Neuronal stem cell (in vitro differentiated cells): ENCODE data around the gene MED27.
A peak's percentile ranks its signal among the peaks of the same experiment; 100 is the strongest.

Experiments
- DNase-seq: peaks from one replicate; pipeline ENCODE4 v3.0.0-alpha.2; 2013; ENCODE audit warnings: low spot score
- H2AFZ ChIP-seq: one replicate; pipeline ENCODE4 v1.6.1; 2013; ENCODE audit warnings: mild to moderate bottlenecking, low read length, inconsistent platforms
- H2AK5ac ChIP-seq: 2 replicates; pipeline ENCODE4 v1.6.1; 2013; ENCODE audit warnings: low read depth, mild to moderate bottlenecking, inconsistent platforms, low read length, moderate library complexity, mixed read lengths
- H2BK120ac ChIP-seq: 2 replicates; pipeline ENCODE4 v1.6.1; 2013; ENCODE audit warnings: low read depth, mild to moderate bottlenecking, inconsistent platforms, low read length, moderate library complexity, mixed read lengths
- H2BK12ac ChIP-seq: one replicate; pipeline ENCODE4 v1.6.1; 2013; ENCODE audit warnings: low read length, inconsistent platforms
- H2BK15ac ChIP-seq: 2 replicates; pipeline ENCODE4 v1.6.1; 2013; ENCODE audit warnings: mild to moderate bottlenecking, low read length, inconsistent platforms, mixed read lengths
- H2BK5ac ChIP-seq: one replicate; pipeline ENCODE4 v1.6.1; 2013; ENCODE audit warnings: inconsistent platforms, mild to moderate bottlenecking, low read length, moderate library complexity
- H3K14ac ChIP-seq: one replicate; pipeline ENCODE4 v1.6.1; 2013; ENCODE audit warnings: low read length, inconsistent platforms
- H3K18ac ChIP-seq: 2 replicates; pipeline ENCODE4 v1.6.1; 2013; ENCODE audit warnings: low read length, inconsistent platforms
- H3K23ac ChIP-seq: 2 replicates; pipeline ENCODE4 v1.6.1; 2013; ENCODE audit warnings: low read depth, mild to moderate bottlenecking, mixed read lengths, low read length, inconsistent platforms; ENCODE audit not compliant: poor library complexity
- H3K27ac ChIP-seq: replicated peaks from 3 replicates; pipeline ENCODE4 v1.5.1; 2013; ENCODE audit warnings: low read length, inconsistent platforms
- H3K27me3 ChIP-seq, 3 experiments: 2 replicates each; pipeline ENCODE4 v1.6.1; 2013; ENCODE audit warnings: low read length in 3 of 3, mild to moderate bottlenecking in 2 of 3, inconsistent platforms in 1 of 3, low read depth in 1 of 3, mixed read lengths in 1 of 3, moderate library complexity in 1 of 3; ENCODE audit not compliant: control insufficient read depth in 3 of 3, insufficient read depth in 3 of 3
- H3K36me3 ChIP-seq, 2 donors: replicated peaks in 1 of 2; 2 replicates each; pipeline ENCODE4 v1.6.1; 2013; ENCODE audit warnings: low read length in 2 of 2; ENCODE audit not compliant: control insufficient read depth in 2 of 2, insufficient read depth in 2 of 2
- H3K4ac ChIP-seq: 2 replicates; pipeline ENCODE4 v1.6.1; 2013; ENCODE audit warnings: inconsistent platforms, mild to moderate bottlenecking, low read length, moderate library complexity
- H3K4me1 ChIP-seq, 2 donors: 1 replicate in 1 of 2; 2 replicates in 1 of 2; pipeline ENCODE4 v1.6.1; 2013; ENCODE audit warnings: low read length in 2 of 2, low read depth in 1 of 2; ENCODE audit not compliant: control insufficient read depth in 2 of 2, insufficient read depth in 1 of 2
- H3K4me2 ChIP-seq: one replicate; pipeline ENCODE4 v1.6.1; 2013; ENCODE audit warnings: mild to moderate bottlenecking, low read length, inconsistent platforms; ENCODE audit not compliant: insufficient read depth, poor library complexity, severe bottlenecking
- H3K4me3 ChIP-seq, 2 donors: 2 replicates each; pipeline ENCODE4 v1.5.1; 2013; ENCODE audit warnings: low read length in 2 of 2, mild to moderate bottlenecking in 2 of 2, inconsistent platforms in 1 of 2, moderate library complexity in 1 of 2
- H3K79me1 ChIP-seq: one replicate; pipeline ENCODE4 v1.6.1; 2013; ENCODE audit warnings: low read depth, mild to moderate bottlenecking, inconsistent platforms, low read length, moderate library complexity
- H3K9ac ChIP-seq: one replicate; pipeline ENCODE4 v1.6.1; 2013; ENCODE audit warnings: mild to moderate bottlenecking, low read depth, low read length, inconsistent platforms; ENCODE audit not compliant: poor library complexity
- H3K9me3 ChIP-seq, 2 donors: replicated peaks in 1 of 2; 2 replicates each; pipeline versions ENCODE3 to v1.6.1; 2013; ENCODE audit warnings: low read length in 2 of 2, mild to moderate bottlenecking in 2 of 2, inconsistent platforms in 1 of 2, low read depth in 1 of 2, mixed read lengths in 1 of 2, moderate library complexity in 1 of 2; ENCODE audit not compliant: control insufficient read depth in 2 of 2, insufficient read depth in 1 of 2
- H4K8ac ChIP-seq: one replicate; pipeline ENCODE4 v1.6.1; 2013; ENCODE audit warnings: low read depth, mild to moderate bottlenecking, inconsistent platforms, low read length, moderate library complexity
- H4K91ac ChIP-seq: one replicate; pipeline ENCODE4 v1.6.1; 2013; ENCODE audit warnings: low read length, low read depth, mild to moderate bottlenecking, inconsistent platforms; ENCODE audit not compliant: poor library complexity
- WGBS, 2 donors: extraction: QIAGEN DNeasy Blood & Tissue Kit; methylation state at CpG; one replicate each; pipeline ENCODE4 v1.1.7; 2013; ENCODE audit warnings: missing lambda C conversion rate in 2 of 2, mixed read lengths in 1 of 2; ENCODE audit not compliant: insufficient read length in 2 of 2, insufficient replicate concordance in 1 of 2; ENCODE audit errors: extremely low coverage in 2 of 2; 5-methylcytosine and 5-hydroxymethylcytosine counted together

MED27 gene

DNA sequence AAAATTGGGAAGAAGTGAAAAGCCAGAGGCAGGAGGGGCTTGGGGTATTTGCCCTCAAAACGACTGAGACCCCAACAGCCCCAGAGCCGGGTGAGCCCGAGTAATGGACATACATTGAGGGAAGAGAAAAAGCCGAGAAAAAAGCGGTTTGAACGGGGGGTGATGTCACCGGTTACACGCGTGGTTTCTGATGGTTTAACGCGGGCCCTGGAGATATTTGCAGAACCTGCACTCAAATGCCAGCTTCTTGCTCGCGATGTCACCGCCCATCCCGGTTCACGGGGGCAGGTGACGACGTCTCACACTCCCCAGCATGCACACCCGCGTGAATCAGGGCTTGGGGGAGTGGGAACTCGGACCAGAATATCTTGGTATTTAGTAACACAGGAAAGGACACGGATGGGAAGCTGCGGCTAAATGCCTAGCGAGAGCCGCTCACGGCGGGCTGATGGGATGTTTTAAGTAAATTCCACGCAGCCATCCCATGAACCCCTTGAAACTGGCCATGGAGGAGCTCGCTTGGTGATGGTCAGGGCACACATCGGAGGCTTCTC, 237.8 kb downstream of the MED27 start:
- Histone ChIP-seq H3K23ac (no peak overlapping the region), H3K4ac (no peak overlapping the region), H3K27ac (no peak overlapping the region), H3K9me3 (no peaks in the 10 kb centered on the region), H2BK120ac (no peak overlapping the region), H3K4me3 (no peak overlapping the region), H3K79me1 (no peaks in the 10 kb centered on the region), H2BK15ac (no peak overlapping the region), H2AFZ (no peak overlapping the region), H3K4me1 (peaks cover 6 to 14% of the 10 kb centered on the region in 2 donors), H4K8ac (no peak overlapping the region), H4K91ac (no peak overlapping the region), H3K36me3 (no peaks in the 10 kb centered on the region), H3K14ac (peak overlapping the region; percentile 5), H2BK5ac (no peak overlapping the region), H3K27me3 (peaks cover 0 to 32% (median 0%) of the 10 kb centered on the region in 3 experiments), H2BK12ac (no peak overlapping the region), H3K18ac (no peak overlapping the region), H3K4me2 (no peak overlapping the region), H3K9ac (no peak overlapping the region), H2AK5ac (no peak overlapping the region)
- no CpG with 5 or more reads among the region's 30 CpGs for WGBS, 2 donors
- no peak for DNase-seq

DNA sequence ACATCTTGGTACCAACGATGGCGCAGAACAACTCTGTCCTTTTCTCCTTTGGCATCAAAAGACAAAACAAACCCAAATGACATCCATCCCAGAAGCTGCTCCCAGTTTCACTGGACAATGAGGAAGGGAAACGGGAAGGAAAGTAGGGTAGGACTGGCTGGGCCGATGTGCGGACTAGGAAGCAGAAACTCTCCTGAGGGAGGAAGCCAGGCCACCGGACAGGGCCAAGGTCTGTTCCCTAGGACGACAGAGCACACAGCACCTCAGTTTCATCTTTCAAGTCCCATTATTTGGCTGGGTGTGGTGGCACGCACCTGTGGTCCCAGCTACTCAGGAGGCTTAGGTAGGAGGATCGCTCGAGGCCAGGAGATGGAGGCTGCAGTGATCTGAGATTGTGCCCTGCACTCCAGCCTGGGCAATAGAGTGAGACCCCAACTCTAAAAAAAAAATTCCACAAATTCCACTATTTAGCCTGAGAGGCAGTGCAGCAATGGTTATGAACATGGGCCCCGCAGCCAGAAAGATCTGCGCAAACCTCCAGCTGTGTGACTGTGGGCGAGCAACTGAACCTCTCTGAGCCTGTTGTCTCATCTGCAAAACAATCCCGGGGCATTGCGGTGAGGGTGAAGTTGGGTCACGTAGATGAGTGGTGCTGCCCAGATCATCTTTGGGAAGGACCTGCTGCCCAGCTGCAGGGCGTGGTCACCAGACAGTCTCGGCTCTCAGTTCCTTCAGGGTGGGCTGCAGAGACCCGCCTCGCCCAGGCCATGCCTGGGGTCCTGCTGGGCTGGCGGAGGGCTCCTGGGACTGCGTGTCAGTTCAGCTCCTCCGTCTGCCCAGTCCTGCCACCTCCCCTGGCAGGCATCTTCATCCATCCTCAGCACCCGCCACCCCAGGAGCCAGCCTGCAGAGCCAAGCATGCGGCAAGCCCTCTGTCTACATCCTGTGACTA, 238.6 kb downstream of the MED27 start:
- Histone ChIP-seq H2AK5ac (no peak overlapping the region), H3K79me1 (no peaks in the 10 kb centered on the region), H2BK5ac (no peak overlapping the region), H3K18ac (peak overlapping the region; percentile 51), H2AFZ (no peak overlapping the region), H3K4ac (no peak overlapping the region), H3K4me2 (no peak overlapping the region), H4K8ac (no peak overlapping the region), H2BK15ac (no peak overlapping the region), H2BK12ac (no peak overlapping the region), H4K91ac (no peak overlapping the region), H3K4me1 (peaks cover 6 to 14% of the 10 kb centered on the region in 2 donors), H2BK120ac (no peak overlapping the region), H3K23ac (no peak overlapping the region), H3K9me3 (no peaks in the 10 kb centered on the region), H3K9ac (peak overlapping the region; percentile 5), H3K4me3 (no peak overlapping the region), H3K14ac (no peak overlapping the region), H3K27me3 (peaks cover 0 to 39% (median 0%) of the 10 kb centered on the region in 3 experiments), H3K36me3 (no peaks in the 10 kb centered on the region), H3K27ac (no peak overlapping the region)
- no CpG with 5 or more reads among the region's 25 CpGs for WGBS, 2 donors
- DNase-seq, result no peak

DNA sequence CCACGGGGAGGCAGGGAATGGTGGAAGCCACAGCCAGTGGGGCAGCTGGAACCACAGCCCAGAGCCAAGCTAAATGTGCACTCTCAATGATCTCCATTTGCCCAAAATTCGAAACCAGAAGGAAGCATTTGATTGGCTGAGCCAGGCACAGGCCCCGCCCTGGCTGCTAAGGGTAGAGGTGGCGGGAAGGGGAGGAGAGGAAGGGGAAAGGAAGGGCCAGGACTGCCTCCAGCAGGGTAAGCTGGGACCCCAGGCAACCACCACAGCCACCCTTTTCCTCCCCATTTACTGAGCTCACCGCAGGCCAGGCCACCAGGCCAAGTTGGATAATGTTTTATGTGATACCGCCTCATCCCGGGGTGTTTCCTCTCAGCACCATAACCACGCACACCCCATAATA, 239.4 kb downstream of the MED27 start:
- Histone ChIP-seq H3K4ac (no peak overlapping the region), H3K4me1 (peaks cover 11 to 17% of the 10 kb centered on the region in 2 donors), H3K79me1 (no peaks in the 10 kb centered on the region), H2BK15ac (peak overlapping the region; percentile 9), H3K4me3 (no peak overlapping the region), H3K9ac (no peak overlapping the region), H2BK5ac (no peak overlapping the region), H3K27me3 (peaks cover 0 to 45% (median 0%) of the 10 kb centered on the region in 3 experiments), H3K36me3 (no peaks in the 10 kb centered on the region), H2AK5ac (no peak overlapping the region), H3K23ac (no peak overlapping the region), H2AFZ (no peak overlapping the region), H3K9me3 (no peaks in the 10 kb centered on the region), H3K18ac (no peak overlapping the region), H4K8ac (no peak overlapping the region), H4K91ac (no peak overlapping the region), H3K4me2 (no peak overlapping the region), H2BK120ac (no peak overlapping the region), H3K27ac (no peak overlapping the region), H2BK12ac (no peak overlapping the region), H3K14ac (no peak overlapping the region)
- no peak for DNase-seq
- no CpG with 5 or more reads among the region's 8 CpGs for WGBS, 2 donors
